Liver (tissue), 9 donors: ENCODE data around the gene UBE4A. TPM values are rescaled to one million over a fixed set of nuclear protein-coding genes. Genes with fewer than 3 reads are reported as not detected.

Source experiments
- DNase-seq: peaks from one replicate; pipeline ENCODE4 v3.0.0-alpha.2; 2017; ENCODE audit warnings: low spot score
- H3K27ac ChIP-seq, 2 donors: one replicate each; pipeline ENCODE4 v1.7.0; 2013; ENCODE audit warnings: inconsistent platforms in 2 of 2, low read length in 2 of 2, control low read depth in 1 of 2, low read depth in 1 of 2, mild to moderate bottlenecking in 1 of 2
- H3K27me3 ChIP-seq, 4 donors: one replicate each; pipeline versions ENCODE4 v1.6.1 to v1.7.0; 2013; ENCODE audit warnings: low read length in 3 of 4, inconsistent platforms in 1 of 4, mild to moderate bottlenecking in 1 of 4, moderate library complexity in 1 of 4; ENCODE audit not compliant: control insufficient read depth in 4 of 4, insufficient read depth in 4 of 4
- H3K36me3 ChIP-seq, 4 donors: one replicate each; pipeline versions ENCODE4 v1.6.1 to v1.7.0; 2013; ENCODE audit warnings: low read length in 3 of 4, mild to moderate bottlenecking in 3 of 4, low read depth in 1 of 4, moderate library complexity in 1 of 4; ENCODE audit not compliant: control insufficient read depth in 4 of 4, insufficient read depth in 3 of 4
- H3K4me1 ChIP-seq, 4 donors: one replicate each; pipeline versions ENCODE4 v1.6.1 to v1.7.0; 2013; ENCODE audit warnings: low read length in 3 of 4, mild to moderate bottlenecking in 3 of 4, moderate library complexity in 1 of 4; ENCODE audit not compliant: control insufficient read depth in 4 of 4, insufficient read depth in 4 of 4
- H3K4me3 ChIP-seq, 3 donors: one replicate each; pipeline versions ENCODE4 v1.6.1 to v1.7.0; 2013; ENCODE audit warnings: low read length in 3 of 3, control low read depth in 1 of 3, low read depth in 1 of 3, mild to moderate bottlenecking in 1 of 3
- H3K9ac ChIP-seq, 2 donors: one replicate each; pipeline ENCODE4 v1.7.0; 2013; ENCODE audit warnings: low read length in 2 of 2, mild to moderate bottlenecking in 2 of 2, moderate library complexity in 2 of 2, control low read depth in 1 of 2, low read depth in 1 of 2
- H3K9me3 ChIP-seq, 4 donors: one replicate each; pipeline versions ENCODE4 v1.6.1 to v1.7.0; 2013; ENCODE audit warnings: low read length in 3 of 4; ENCODE audit not compliant: control insufficient read depth in 4 of 4
- ATF3 ChIP-seq: IDR thresholded peaks from 2 replicates; pipeline ENCODE4 v1.6.1; 2016; ENCODE audit warnings: antibody characterized with exemption
- CTCF ChIP-seq: fragments of 150-350 bp; IDR thresholded peaks from 2 replicates; pipeline ENCODE4 v1.5.1; 2017; ENCODE audit warnings: improper control_type of control experiment, low read depth, low read length; ENCODE audit not compliant: missing input control
- EGR1 ChIP-seq, 2 donors: IDR thresholded peaks; 2 replicates each; pipeline ENCODE4 v1.6.1; 2016 to 2018; ENCODE audit warnings: antibody characterized with exemption in 2 of 2, low read depth in 2 of 2
- FOXA1 ChIP-seq: IDR thresholded peaks from 2 replicates; pipeline ENCODE4 v1.6.1; 2016; ENCODE audit warnings: antibody characterized with exemption
- FOXA2 ChIP-seq: IDR thresholded peaks from 2 replicates; pipeline ENCODE4 v1.6.1; 2016; ENCODE audit warnings: antibody characterized with exemption
- GABPA ChIP-seq, 2 donors: IDR thresholded peaks in 1 of 2; conservative IDR thresholded peaks in 1 of 2; 2 replicates each; pipeline ENCODE4 v1.6.1; 2016; ENCODE audit warnings: antibody characterized with exemption in 2 of 2, mild to moderate bottlenecking in 1 of 2, moderate library complexity in 1 of 2
- HNF4A ChIP-seq, 2 donors: conservative IDR thresholded peaks; 2 replicates each; pipeline ENCODE4 v1.6.1; 2016; ENCODE audit warnings: antibody characterized with exemption in 2 of 2, mild to moderate bottlenecking in 2 of 2
- HNF4G ChIP-seq: IDR thresholded peaks from 2 replicates; pipeline ENCODE4 v1.6.1; 2016; ENCODE audit warnings: antibody characterized with exemption
- JUND ChIP-seq, 2 donors: IDR thresholded peaks; 2 replicates each; pipeline ENCODE4 v1.6.1; 2016; ENCODE audit warnings: antibody characterized with exemption in 2 of 2
- MAX ChIP-seq: IDR thresholded peaks from 2 replicates; pipeline ENCODE4 v1.6.1; 2016; ENCODE audit warnings: antibody characterized with exemption
- NR2F2 ChIP-seq: IDR thresholded peaks from 2 replicates; pipeline ENCODE4 v1.6.1; 2016; ENCODE audit warnings: antibody characterized with exemption
- RAD21 ChIP-seq, 2 donors: IDR thresholded peaks; 2 replicates each; pipeline ENCODE4 v1.6.1; 2016; ENCODE audit warnings: antibody characterized with exemption in 2 of 2, mild to moderate bottlenecking in 2 of 2
- REST ChIP-seq: IDR thresholded peaks from 2 replicates; pipeline ENCODE4 v1.6.1; 2016; ENCODE audit warnings: antibody characterized with exemption, mild to moderate bottlenecking
- RXRA ChIP-seq, 2 donors: IDR thresholded peaks; 2 replicates each; pipeline ENCODE4 v1.6.1; 2017 to 2018; ENCODE audit warnings: antibody characterized with exemption in 2 of 2, mild to moderate bottlenecking in 1 of 2
- SP1 ChIP-seq: IDR thresholded peaks from 2 replicates; pipeline ENCODE4 v1.6.1; 2018; ENCODE audit warnings: antibody characterized with exemption, mild to moderate bottlenecking
- TAF1 ChIP-seq: conservative IDR thresholded peaks from 2 replicates; pipeline ENCODE4 v1.6.1; 2016; ENCODE audit warnings: antibody characterized with exemption, mild to moderate bottlenecking
- YY1 ChIP-seq: IDR thresholded peaks from 2 replicates; pipeline ENCODE4 v1.6.1; 2016; ENCODE audit warnings: antibody characterized with exemption, mild to moderate bottlenecking
- ZBTB33 ChIP-seq: IDR thresholded peaks from 2 replicates; pipeline ENCODE4 v1.6.1; 2016; ENCODE audit warnings: antibody characterized with exemption
- WGBS: extraction: QIAGEN DNeasy Blood & Tissue Kit; methylation state at CpG from one replicate; pipeline ENCODE4 v1.1.7; 2013; 5-methylcytosine and 5-hydroxymethylcytosine counted together
- polyA plus RNA-seq, 2 donors: library from polyadenylated mRNA; stranded (reverse) in 1 of 2; unstranded in 1 of 2; fragments of 200-250 nt in 1 of 2; fragments of >200 nt in 1 of 2; fragmentation: Nextera tagmentation in 1 of 2; extraction: Ambion mirVana in 1 of 2; gene quantifications; one replicate each; pipeline versions ENCODE4 v1.2.1 to v1.2.3, GENCODE V29; 2013 to 2015
- total RNA-seq, 2 donors: library from RNA; depleted of rRNA; stranded (reverse); fragments of >200 nt; gene quantifications; one replicate each; pipeline ENCODE4 v1.2.3, GENCODE V29; 2014
- donor health status: healthy.
- donor health status: healthy.
- donor health status: healthy.
- donor health status: healthy.
- donor health status: healthy.

Gene UBE4A
- total and polyA plus RNA-seq, 4 donors: 11.7 to 41.3 (median 19.1) TPM

GRCh38 chr11:118364956-118365615 is 5.7 kb downstream of the UBE4A start:
- Histone ChIP-seq H3K4me3 (no peak overlapping the region), H3K27me3 (no peaks in the 10 kb centered on the region), H3K9me3 (no peaks in the 10 kb centered on the region), H3K9ac (no peak overlapping the region), H3K36me3 (peaks cover 6 to 40% (median 35%) of the 10 kb centered on the region in 4 donors), H3K27ac (no peak overlapping the region), H3K4me1 (peaks cover 2 to 31% (median 14%) of the 10 kb centered on the region in 4 donors)
- TF ChIP-seq MAX: no peak
- TF ChIP-seq ATF3: no peak
- no peak for TF ChIP-seq HNF4A (conservative IDR thresholded peaks at IDR 0.05)
- no peak for TF ChIP-seq RXRA (IDR thresholded peaks at IDR 0.05)
- TF ChIP-seq JUND (IDR thresholded peaks at IDR 0.05): no peak
- TF ChIP-seq REST: no peak
- TF ChIP-seq SP1: no peak
- no peak for TF ChIP-seq NR2F2
- no peak for TF ChIP-seq TAF1
- TF ChIP-seq YY1: no peak
- no peak for TF ChIP-seq CTCF
- no peak for TF ChIP-seq HNF4G
- no peak for TF ChIP-seq FOXA1
- no peak for TF ChIP-seq GABPA (IDR thresholded peaks at IDR 0.05 in 1 of 2, conservative IDR thresholded peaks at IDR 0.05 in 1 of 2)
- no peak for TF ChIP-seq EGR1 (IDR thresholded peaks at IDR 0.05; ENCODE audit: low read depth in 2 of 2)
- no peak for TF ChIP-seq ZBTB33
- no peak for TF ChIP-seq RAD21 (IDR thresholded peaks at IDR 0.05)
- TF ChIP-seq FOXA2: no peak
- 96% methylated on average over 3 of the region's 3 CpGs for WGBS
- DNase-seq: no peak
